Naive thymus-derived CD4-positive, alpha-beta T cell (primary cell): ENCODE measurements around the gene OTP. TPM values are rescaled to one million over a fixed set of nuclear protein-coding genes. Genes with fewer than 3 reads are reported as not detected.

Experiments used
- ATAC-seq: fragments of 150-1000 bp; cut with Tn5 transposase; 2 replicates; pipeline ENCODE4 v1.10.0; 2021; ENCODE audit warnings: mild to moderate bottlenecking, moderate library complexity
- CTCF ChIA-PET: fragments of 350-600 bp; sonication (Branson Sonifier 250); formaldehyde crosslinking; loops from one replicate; lab custom pipeline; 2021; ENCODE audit warnings: antibody characterized with exemption; lab: Charles Lee
- POLR2A ChIA-PET: fragments of 350-600 bp; sonication (Branson Sonifier 250); formaldehyde crosslinking; loops from one replicate; lab custom pipeline; 2021; ENCODE audit warnings: antibody characterized with exemption, inconsistent platforms; lab: Charles Lee
- DNase-seq, 9 donors: peaks; one replicate each; pipeline versions ENCODE4 v3.0.0 to v3.0.0-alpha.2; 2020 to 2022; ENCODE audit warnings: mixed read lengths in 1 of 9
- H3K27ac ChIP-seq: one replicate; pipeline ENCODE4 v1.7.0; 2013; ENCODE audit warnings: mild to moderate bottlenecking, low read depth, low read length, moderate library complexity
- H3K27me3 ChIP-seq, 2 donors: one replicate each; pipeline ENCODE4 v1.7.0; 2013; ENCODE audit warnings: low read length in 2 of 2, mild to moderate bottlenecking in 2 of 2, moderate library complexity in 2 of 2; ENCODE audit not compliant: control insufficient read depth in 2 of 2, insufficient read depth in 2 of 2
- H3K36me3 ChIP-seq, 3 experiments: 1 replicate in 2 of 3; 2 replicates in 1 of 3; pipeline ENCODE4 v1.7.0; 2013; ENCODE audit warnings: low read length in 3 of 3, mild to moderate bottlenecking in 3 of 3, moderate library complexity in 1 of 3; ENCODE audit not compliant: insufficient read depth in 3 of 3, control insufficient read depth in 2 of 3
- H3K4me1 ChIP-seq, 2 donors: one replicate each; pipeline ENCODE4 v1.7.0; 2013; ENCODE audit warnings: low read length in 2 of 2, mild to moderate bottlenecking in 2 of 2, moderate library complexity in 1 of 2; ENCODE audit not compliant: control insufficient read depth in 2 of 2, insufficient read depth in 2 of 2
- H3K4me3 ChIP-seq: 2 replicates; pipeline ENCODE4 v1.7.0; 2013; ENCODE audit warnings: mild to moderate bottlenecking, low read length
- H3K9me3 ChIP-seq, 3 experiments: 1 replicate in 2 of 3; 2 replicates in 1 of 3; pipeline ENCODE4 v1.7.0; 2013; ENCODE audit warnings: low read length in 3 of 3; ENCODE audit not compliant: control insufficient read depth in 2 of 3
- H3K27ac Mint-ChIP-seq, 9 donors: one replicate each; pipeline ENCODE4 v1.8.0; 2020 to 2022; ENCODE audit warnings: mixed read lengths in 9 of 9, mild to moderate bottlenecking in 8 of 9, moderate library complexity in 5 of 9, inconsistent platforms in 2 of 9
- H3K27me3 Mint-ChIP-seq, 5 donors: one replicate each; pipeline ENCODE4 v1.8.0; 2021 to 2022; ENCODE audit warnings: mixed read lengths in 5 of 5, mild to moderate bottlenecking in 1 of 5
- H3K36me3 Mint-ChIP-seq, 5 donors: one replicate each; pipeline ENCODE4 v1.8.0; 2020 to 2022; ENCODE audit warnings: mixed read lengths in 5 of 5, mild to moderate bottlenecking in 3 of 5, inconsistent platforms in 1 of 5
- H3K4me1 Mint-ChIP-seq, 7 donors: one replicate each; pipeline ENCODE4 v1.8.0; 2020 to 2022; ENCODE audit warnings: mixed read lengths in 7 of 7, mild to moderate bottlenecking in 3 of 7, inconsistent platforms in 1 of 7
- H3K4me3 Mint-ChIP-seq, 10 donors: one replicate each; pipeline ENCODE4 v1.8.0; 2020 to 2022; ENCODE audit warnings: mild to moderate bottlenecking in 10 of 10, mixed read lengths in 10 of 10, moderate library complexity in 6 of 10, inconsistent platforms in 2 of 10
- H3K9me3 Mint-ChIP-seq, 11 donors: one replicate each; pipeline ENCODE4 v1.8.0; 2020 to 2022; ENCODE audit warnings: mixed read lengths in 11 of 11, mild to moderate bottlenecking in 4 of 11, inconsistent platforms in 1 of 11, moderate library complexity in 1 of 11
- intact Hi-C, 2 donors: fragments of 100-400 bp; cut with micrococcal nuclease; formaldehyde crosslinking; loops; one replicate each; pipeline ENCODE4 v1.15.1; 2023
- polyA plus RNA-seq, 2 donors: library from polyadenylated mRNA; unstranded; fragments of 300-500 nt; fragmentation: Illumina TruSeq; gene quantifications; one replicate each; pipeline ENCODE4 v1.2.3, GENCODE V29; 2021
- total RNA-seq, 6 experiments: library from RNA in 5 of 6; stranded (reverse) in 5 of 6; gene quantifications; 1 replicate in 5 of 6; 2 replicates in 1 of 6; pipeline ENCODE4 v1.2.3 and lab custom pipeline; 2021 to 2026

The OTP gene
- total RNA-seq = not detected
- not detected for polyA plus RNA-seq
- total RNA-seq (lab: John Stamatoyannopoulos, UW) = not detected

- intact Hi-C loops = no loop called here
Measured at GRCh38 chr5:77637998-77638762, at the start of gene OTP. OTP (minus strand) TSS chr5:77638713; CDS start chr5:77638549, 164 bp downstream.

GRCh38 chr5:77683171-77683732 lies 44.7 kb upstream of the OTP start:
- H3K27ac Mint-ChIP-seq = no peak overlapping the region
- peaks cover 2 to 5% (median 3%) of the 10 kb centered on the region in 5 donors for H3K36me3 Mint-ChIP-seq
- CTCF ChIA-PET = no interaction called here
- peaks cover 2 to 8% (median 6%) of the 10 kb centered on the region in 5 donors for H3K27me3 Mint-ChIP-seq
- POLR2A ChIA-PET = no interaction called here
- DNase-seq (no peak), ATAC-seq (no peak)
- H3K9me3 Mint-ChIP-seq = peaks cover 0 to 5% (median 0%) of the 10 kb centered on the region in 11 donors
- H3K4me3 Mint-ChIP-seq = no peak overlapping the region
- intact Hi-C loops = no loop called here
- Histone ChIP-seq H3K27ac (no peak overlapping the region), H3K36me3 (no peaks in the 10 kb centered on the region), H3K4me1 (no peaks in the 10 kb centered on the region), H3K9me3 (no peaks in the 10 kb centered on the region), H3K27me3 (no peaks in the 10 kb centered on the region), H3K4me3 (no peak overlapping the region)
- H3K4me1 Mint-ChIP-seq = no peaks in the 10 kb centered on the region

More at GRCh38 chr5:77637998-77638762, at the start of gene OTP:
- ChIA-PET POLR2A (no interaction called here), CTCF (no interaction called here)
- peaks cover 8 to 31% (median 24%) of the 10 kb centered on the region in 7 donors for H3K4me1 Mint-ChIP-seq
- peaks cover 50 to 85% of the 10 kb centered on the region in 2 donors for H3K27me3 ChIP-seq
- peaks cover 0 to 65% (median 26%) of the 10 kb centered on the region in 11 donors for H3K9me3 Mint-ChIP-seq
- H3K4me1 ChIP-seq = no peaks in the 10 kb centered on the region
- peaks cover 0 to 14% (median 4%) of the 10 kb centered on the region in 5 donors for H3K36me3 Mint-ChIP-seq
- H3K9me3 ChIP-seq = peaks cover 0 to 20% (median 0%) of the 10 kb centered on the region in 3 experiments
- no peaks in the 10 kb centered on the region for H3K36me3 ChIP-seq
- peaks cover 76 to 91% (median 80%) of the 10 kb centered on the region in 5 donors for H3K27me3 Mint-ChIP-seq
- H3K4me3 Mint-ChIP-seq = peak within 1 kb of the TSS; percentile 21 to 77 (median 58)
- DNase-seq (no peak), ATAC-seq (no peak)
- H3K4me3 ChIP-seq = no peak within 1 kb of the TSS
- no peak within 1 kb of the TSS for H3K27ac ChIP-seq
- peak within 1 kb of the TSS in 6 of 9 donors; percentile 25 to 87 (median 82) for H3K27ac Mint-ChIP-seq

DNA sequence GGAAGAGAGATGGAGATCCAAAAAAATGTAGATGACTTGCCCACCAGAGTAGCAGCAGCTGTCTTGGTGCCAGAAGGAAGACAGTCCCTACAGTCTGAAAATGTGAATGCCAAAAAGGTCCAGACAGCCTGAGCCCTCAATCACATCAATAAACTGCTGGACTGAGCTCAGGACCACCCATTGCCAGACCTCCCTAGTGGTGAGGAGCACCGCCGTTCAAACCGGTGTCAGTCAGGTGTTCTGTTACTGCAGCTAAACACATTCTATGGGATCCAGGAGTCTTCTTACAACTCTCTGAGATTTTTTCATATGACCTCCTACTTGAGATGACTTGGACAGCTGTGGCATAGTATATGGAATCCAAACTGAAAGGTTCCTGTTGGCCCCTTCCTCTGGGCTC lies 32.0 kb upstream of the OTP start:
- H3K36me3 Mint-ChIP-seq = peaks cover 0 to 2% (median 0%) of the 10 kb centered on the region in 5 donors
- no peak for ATAC-seq
- H3K27me3 Mint-ChIP-seq = peaks cover 3 to 24% (median 22%) of the 10 kb centered on the region in 5 donors
- no peaks in the 10 kb centered on the region for H3K27me3 ChIP-seq
- H3K4me1 Mint-ChIP-seq = no peaks in the 10 kb centered on the region
- H3K36me3 ChIP-seq = no peaks in the 10 kb centered on the region
- H3K9me3 ChIP-seq = no peaks in the 10 kb centered on the region
- H3K27ac ChIP-seq = no peak overlapping the region
- H3K4me1 ChIP-seq = no peaks in the 10 kb centered on the region
- POLR2A ChIA-PET = no interaction called here
- DNase-seq = no peak
- H3K4me3 ChIP-seq = no peak overlapping the region
- peaks cover 0 to 15% (median 3%) of the 10 kb centered on the region in 11 donors for H3K9me3 Mint-ChIP-seq
- H3K4me3 Mint-ChIP-seq = no peak overlapping the region
- H3K27ac Mint-ChIP-seq = no peak overlapping the region
- CTCF ChIA-PET = interaction anchor here (0.6 to 0.7 kb wide), 2 partner anchors 128 to 150 kb away, joined by 3 read pairs; no protein-coding TSS in a partner anchor
- intact Hi-C loops = no loop called here

DNA sequence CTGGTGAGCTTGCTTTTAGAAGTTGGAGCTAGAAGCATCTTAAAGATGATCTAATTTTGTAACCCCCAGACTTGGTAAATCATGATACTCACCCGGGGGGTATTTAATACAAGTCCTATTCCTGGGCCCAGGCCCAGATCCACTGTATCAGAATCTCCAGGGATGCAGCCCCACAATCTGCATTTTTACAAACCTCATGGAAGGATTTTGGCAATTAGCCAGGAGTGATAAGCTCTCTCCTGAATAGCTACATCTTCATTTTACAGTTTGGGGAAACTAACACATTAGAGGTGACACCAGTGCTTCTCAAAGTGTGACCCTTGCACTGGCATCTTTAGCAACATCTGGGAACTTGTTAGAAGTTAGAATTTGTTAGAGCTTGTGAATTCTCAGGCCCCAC lies 31.2 kb upstream of the OTP start:
- ATAC-seq (no peak), DNase-seq (no peak)
- CTCF ChIA-PET = no interaction called here
- Histone ChIP-seq H3K27ac (no peak overlapping the region), H3K4me1 (no peaks in the 10 kb centered on the region), H3K9me3 (no peaks in the 10 kb centered on the region), H3K36me3 (no peaks in the 10 kb centered on the region), H3K27me3 (no peaks in the 10 kb centered on the region), H3K4me3 (no peak overlapping the region)
- peaks cover 1 to 24% (median 22%) of the 10 kb centered on the region in 5 donors for H3K27me3 Mint-ChIP-seq
- no peak overlapping the region for H3K27ac Mint-ChIP-seq
- POLR2A ChIA-PET = no interaction called here
- no peaks in the 10 kb centered on the region for H3K36me3 Mint-ChIP-seq
- peaks cover 0 to 7% (median 1%) of the 10 kb centered on the region in 11 donors for H3K9me3 Mint-ChIP-seq
- H3K4me1 Mint-ChIP-seq = no peaks in the 10 kb centered on the region
- no peak overlapping the region for H3K4me3 Mint-ChIP-seq
- intact Hi-C loops = no loop called here

DNA sequence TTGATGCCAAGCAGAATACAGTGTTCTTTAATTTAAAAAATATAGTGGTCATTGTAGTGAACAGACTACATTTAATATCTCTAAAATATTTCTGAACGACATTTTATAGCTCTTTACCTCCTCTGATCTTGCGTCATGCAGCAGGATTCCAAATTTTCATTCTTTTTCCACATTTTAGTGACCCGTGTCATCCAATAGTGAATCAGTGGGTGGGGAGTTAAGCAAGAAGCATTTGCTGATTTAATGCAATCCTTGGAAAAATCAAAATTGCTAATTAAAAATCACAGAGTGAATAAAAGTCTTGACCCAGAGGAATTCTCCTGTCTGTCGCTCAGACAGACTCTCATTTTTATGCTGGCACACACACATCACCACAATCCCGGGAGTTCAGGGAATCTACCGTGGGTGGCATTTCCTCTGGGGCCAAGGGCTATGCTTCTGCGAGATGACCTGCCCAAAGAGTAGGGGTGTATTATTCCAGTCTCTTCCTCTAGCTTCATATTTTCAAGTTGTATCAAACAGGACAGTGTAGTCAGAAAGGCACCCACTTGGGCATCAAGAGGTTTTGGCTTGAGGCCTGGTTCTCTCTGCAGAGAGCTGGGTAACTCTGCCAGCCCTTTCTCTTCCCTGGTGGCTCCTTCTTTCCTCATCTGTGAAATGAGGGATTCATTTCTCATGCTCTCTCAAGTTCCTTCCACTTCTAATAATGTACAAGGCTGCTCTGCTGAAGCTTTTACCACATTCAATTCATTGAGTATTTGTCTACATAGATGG lies 24.8 kb upstream of the OTP start:
- Histone ChIP-seq H3K27ac (no peak overlapping the region), H3K36me3 (no peaks in the 10 kb centered on the region), H3K9me3 (no peaks in the 10 kb centered on the region), H3K27me3 (no peaks in the 10 kb centered on the region), H3K4me3 (no peak overlapping the region), H3K4me1 (no peaks in the 10 kb centered on the region)
- no peak for DNase-seq
- no peak overlapping the region for H3K4me3 Mint-ChIP-seq
- ChIA-PET CTCF (no interaction called here), POLR2A (no interaction called here)
- ATAC-seq = no peak
- intact Hi-C loops = no loop called here
- peaks cover 16 to 31% (median 28%) of the 10 kb centered on the region in 5 donors for H3K27me3 Mint-ChIP-seq
- peaks cover 0 to 3% (median 0%) of the 10 kb centered on the region in 11 donors for H3K9me3 Mint-ChIP-seq
- H3K27ac Mint-ChIP-seq = no peak overlapping the region
- H3K36me3 Mint-ChIP-seq = no peaks in the 10 kb centered on the region
- no peaks in the 10 kb centered on the region for H3K4me1 Mint-ChIP-seq

- CTCF ChIA-PET = no interaction called here
- no peaks in the 10 kb centered on the region for H3K36me3 Mint-ChIP-seq
Measured at GRCh38 chr5:77662635-77663034, 24.1 kb upstream of the OTP start.

More at GRCh38 chr5:77662635-77663034, 24.1 kb upstream of the OTP start:
- H3K4me3 ChIP-seq = no peak overlapping the region
- H3K36me3 ChIP-seq = no peaks in the 10 kb centered on the region
- no peaks in the 10 kb centered on the region for H3K27me3 ChIP-seq
- no peaks in the 10 kb centered on the region for H3K4me1 Mint-ChIP-seq
- POLR2A ChIA-PET = no interaction called here
- ATAC-seq (no peak), DNase-seq (no peak)
- peaks cover 0 to 3% (median 0%) of the 10 kb centered on the region in 11 donors for H3K9me3 Mint-ChIP-seq
- no peak overlapping the region for H3K27ac Mint-ChIP-seq
- intact Hi-C loops = no loop called here
- H3K27ac ChIP-seq = no peak overlapping the region
- H3K4me1 ChIP-seq = no peaks in the 10 kb centered on the region
- H3K9me3 ChIP-seq = no peaks in the 10 kb centered on the region
- H3K27me3 Mint-ChIP-seq = peaks cover 21 to 35% (median 32%) of the 10 kb centered on the region in 5 donors
- H3K4me3 Mint-ChIP-seq = no peak overlapping the region
